IPS-15b (cell line): ENCODE data around the gene TLNRD1.

ENCODE experiments used
- H3K27me3 ChIP-seq: one replicate; pipeline ENCODE4 v1.6.1; 2013; ENCODE audit warnings: low read length; ENCODE audit not compliant: control insufficient read depth, insufficient read depth
- H3K36me3 ChIP-seq: one replicate; pipeline ENCODE4 v1.6.1; 2013; ENCODE audit warnings: low read length; ENCODE audit not compliant: control insufficient read depth, insufficient read depth
- H3K4me1 ChIP-seq: one replicate; pipeline ENCODE4 v1.6.1; 2013; ENCODE audit warnings: mild to moderate bottlenecking, low read length; ENCODE audit not compliant: control insufficient read depth, insufficient read depth
- H3K4me3 ChIP-seq: one replicate; pipeline ENCODE4 v1.5.1; 2013; ENCODE audit warnings: low read depth, low read length
- H3K9ac ChIP-seq: one replicate; pipeline ENCODE4 v1.6.1; 2013; ENCODE audit warnings: low read depth, mild to moderate bottlenecking, low read length
- H3K9me3 ChIP-seq: one replicate; pipeline ENCODE4 v1.6.1; 2013; ENCODE audit warnings: mild to moderate bottlenecking, low read length; ENCODE audit not compliant: control insufficient read depth, insufficient read depth

Gene TLNRD1

DNA sequence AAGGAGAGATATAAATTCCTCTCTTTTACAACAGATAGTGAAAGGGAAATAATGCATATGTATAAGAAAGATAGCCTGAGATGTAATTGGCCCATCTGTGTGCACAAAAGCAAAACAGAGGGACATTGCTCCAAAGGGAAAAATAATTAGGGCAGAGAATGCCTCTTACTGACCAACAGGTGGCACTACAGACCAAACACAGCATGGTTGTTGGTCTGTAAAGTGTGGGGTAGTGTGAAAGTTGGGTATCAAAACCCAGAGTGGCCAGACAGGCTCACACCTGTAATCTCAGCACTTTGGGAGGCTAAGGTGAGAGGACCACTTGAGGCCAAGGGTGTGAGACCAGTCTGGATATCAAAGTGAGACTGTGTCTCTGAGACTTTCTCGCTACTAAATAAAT lies 4.5 kb upstream of the TLNRD1 start:
- no peak overlapping the region for H3K4me3 ChIP-seq
- H3K9ac ChIP-seq, result no peak overlapping the region
- peaks cover 11% of the 10 kb centered on the region for H3K27me3 ChIP-seq
- H3K9me3 ChIP-seq, result no peaks in the 10 kb centered on the region
- peaks cover 2% of the 10 kb centered on the region for H3K4me1 ChIP-seq
- no peaks in the 10 kb centered on the region for H3K36me3 ChIP-seq

DNA sequence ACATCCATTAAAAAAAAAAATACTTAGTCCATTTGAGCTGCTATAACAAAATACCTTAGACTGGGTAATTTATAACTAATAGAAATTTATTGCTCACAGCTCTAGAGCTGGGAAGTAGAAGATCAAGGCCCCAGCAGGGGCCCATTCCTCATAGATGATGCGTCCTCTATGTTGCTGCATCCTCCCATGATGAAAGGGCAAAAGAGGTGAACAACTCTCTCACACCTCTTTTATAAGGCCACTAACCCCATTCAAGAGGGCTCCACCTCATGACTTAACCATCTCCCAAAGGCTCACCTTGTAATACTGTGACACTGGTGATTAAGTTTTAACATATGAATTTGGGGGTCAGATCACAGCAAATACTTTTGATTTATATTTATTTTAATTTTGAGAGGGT lies 3.0 kb upstream of the TLNRD1 start:
- no peak overlapping the region for H3K9ac ChIP-seq
- H3K9me3 ChIP-seq, result no peaks in the 10 kb centered on the region
- H3K36me3 ChIP-seq, result no peaks in the 10 kb centered on the region
- no peak overlapping the region for H3K4me3 ChIP-seq
- H3K4me1 ChIP-seq, result no peaks in the 10 kb centered on the region
- peaks cover 14% of the 10 kb centered on the region for H3K27me3 ChIP-seq

DNA sequence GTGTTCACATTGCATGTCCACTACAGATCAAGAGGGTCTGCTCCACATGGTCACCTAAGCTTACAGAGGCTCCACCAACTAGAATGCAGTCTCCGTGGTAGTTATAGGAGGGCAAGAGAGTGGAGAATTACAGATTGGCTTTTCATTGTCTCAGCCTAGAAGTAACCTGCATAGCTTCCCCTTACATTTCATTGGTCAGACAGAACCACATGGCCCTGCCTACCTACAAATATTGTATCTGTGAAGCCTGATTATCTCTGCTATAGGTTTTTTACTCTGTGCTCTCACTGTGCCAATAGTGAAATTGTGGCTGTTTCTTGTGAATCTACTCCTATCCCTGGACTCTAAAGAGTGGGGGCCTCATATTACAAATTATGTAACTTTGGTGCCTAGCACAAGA lies 2.5 kb upstream of the TLNRD1 start:
- Histone ChIP-seq H3K9ac (no peak overlapping the region), H3K4me3 (no peak overlapping the region), H3K36me3 (no peaks in the 10 kb centered on the region), H3K27me3 (peaks cover 17% of the 10 kb centered on the region), H3K9me3 (no peaks in the 10 kb centered on the region), H3K4me1 (no peaks in the 10 kb centered on the region)

DNA sequence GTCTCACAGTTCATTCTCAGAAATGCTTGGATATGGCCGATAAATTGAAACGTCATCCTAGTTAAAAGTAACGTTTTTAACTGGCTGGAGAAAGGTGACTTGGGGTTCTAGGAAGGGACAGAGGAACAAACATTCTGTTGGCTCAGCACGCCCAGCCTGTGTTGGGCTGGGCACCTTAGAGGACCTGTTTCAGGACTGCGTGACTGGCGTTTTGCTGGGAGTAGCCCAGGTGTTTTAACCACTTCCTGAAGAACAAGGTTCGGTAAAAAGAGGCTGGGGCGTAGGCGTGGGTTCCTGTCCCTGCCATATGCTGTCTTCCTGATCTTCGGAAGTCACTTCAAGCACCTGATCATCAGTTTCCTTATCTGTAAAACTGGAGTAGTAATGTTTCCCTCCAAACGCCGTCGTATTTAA lies 1.1 kb upstream of the TLNRD1 start:
- Histone ChIP-seq H3K4me1 (no peaks in the 10 kb centered on the region), H3K9ac (no peak overlapping the region), H3K36me3 (no peaks in the 10 kb centered on the region), H3K9me3 (no peaks in the 10 kb centered on the region), H3K4me3 (peak overlapping the region; percentile 83), H3K27me3 (peaks cover 22% of the 10 kb centered on the region)

DNA sequence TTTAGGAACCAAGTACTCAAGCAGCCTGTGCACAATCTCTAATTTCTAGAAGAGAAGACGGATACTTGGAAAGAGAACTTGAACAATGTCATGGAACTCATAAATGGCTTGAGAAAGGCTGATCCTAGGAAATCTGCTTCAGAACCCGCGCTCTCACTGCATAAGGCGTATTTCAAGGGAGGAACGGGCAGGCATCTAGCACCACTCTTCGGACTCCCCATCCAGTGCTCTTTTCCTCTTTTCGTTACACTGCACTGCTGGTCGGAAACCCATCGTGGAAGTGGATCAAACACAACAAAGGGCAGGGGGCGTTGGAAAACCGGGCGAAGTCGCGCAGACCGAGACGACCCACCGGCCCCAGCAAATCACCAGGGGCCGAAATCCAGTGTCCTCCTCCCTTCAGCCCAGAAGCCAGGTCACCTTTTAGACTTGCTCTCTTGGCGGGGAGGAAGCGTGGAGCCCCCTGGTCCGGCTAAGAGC lies 539 bp upstream of the TLNRD1 start:
- Histone ChIP-seq H3K4me3 (peak overlapping the region; percentile 83), H3K27me3 (peaks cover 22% of the 10 kb centered on the region), H3K9me3 (no peaks in the 10 kb centered on the region), H3K9ac (peak overlapping the region; percentile 89), H3K36me3 (no peaks in the 10 kb centered on the region), H3K4me1 (no peaks in the 10 kb centered on the region)

DNA sequence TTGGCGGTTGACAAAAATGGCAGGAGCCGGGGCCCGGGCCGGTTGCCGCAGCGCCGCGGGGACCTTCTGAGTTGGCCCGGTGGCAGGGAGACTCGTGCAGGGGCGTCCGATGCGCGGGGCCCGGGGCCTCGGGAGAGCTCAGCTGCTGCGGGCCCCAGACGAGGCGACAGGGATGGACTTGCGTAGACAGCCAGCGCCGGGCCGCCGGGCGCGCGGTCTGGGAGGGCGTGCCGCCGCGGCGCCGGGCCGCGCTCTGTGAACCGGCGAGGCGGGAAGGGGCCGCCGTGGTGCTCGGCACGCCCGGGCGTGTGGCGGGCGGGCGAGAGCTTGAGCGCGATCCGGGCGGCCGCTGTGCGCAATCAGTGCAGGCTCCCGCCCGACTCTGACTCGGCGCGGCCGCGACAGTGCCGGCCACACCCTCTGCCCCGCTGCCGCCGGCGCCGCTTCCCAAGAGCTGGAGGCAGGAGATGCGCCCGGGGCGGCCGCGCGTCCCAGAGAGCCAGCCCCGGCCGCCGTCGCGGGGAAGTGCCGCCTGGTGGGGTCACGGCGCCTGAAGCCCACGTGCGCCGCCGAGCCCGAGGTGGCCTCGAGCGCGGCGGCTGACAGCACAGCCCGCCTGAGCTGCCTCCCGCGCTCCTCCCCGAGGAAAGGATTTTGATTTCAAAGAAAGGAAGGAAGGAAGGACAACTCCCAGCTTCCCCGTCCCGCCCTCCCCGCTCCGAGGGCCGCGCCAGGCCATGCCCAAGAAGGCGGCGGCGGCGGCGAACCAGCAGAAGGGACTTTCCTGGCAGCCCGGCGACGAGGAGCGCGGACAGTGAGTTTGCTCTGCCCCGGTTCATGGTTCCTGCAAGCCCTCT lies 657 bp downstream of the TLNRD1 start:
- H3K9me3 ChIP-seq, result no peaks in the 10 kb centered on the region
- no peak overlapping the region for H3K9ac ChIP-seq
- H3K36me3 ChIP-seq, result no peaks in the 10 kb centered on the region
- peaks cover 22% of the 10 kb centered on the region for H3K27me3 ChIP-seq
- H3K4me1 ChIP-seq, result no peaks in the 10 kb centered on the region
- peak overlapping the region; percentile 83 for H3K4me3 ChIP-seq

DNA sequence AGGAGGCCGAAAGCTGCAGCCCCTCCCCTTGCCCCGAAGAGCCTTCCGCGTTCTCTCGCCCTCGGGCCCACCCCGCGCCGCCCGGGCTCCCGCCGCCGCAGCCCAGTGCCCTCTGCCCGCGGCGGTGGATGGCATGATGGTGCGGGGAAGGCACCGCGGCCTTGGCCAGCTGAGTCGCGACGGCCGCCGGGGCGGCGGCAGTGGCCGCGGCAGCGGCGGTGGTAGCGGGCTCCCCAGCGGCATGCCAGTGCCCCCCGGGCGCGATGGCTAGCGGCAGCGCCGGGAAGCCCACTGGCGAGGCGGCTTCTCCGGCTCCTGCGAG lies 1.2 kb downstream of the TLNRD1 start:
- peaks cover 22% of the 10 kb centered on the region for H3K27me3 ChIP-seq
- peak overlapping the region; percentile 83 for H3K4me3 ChIP-seq
- H3K4me1 ChIP-seq, result no peaks in the 10 kb centered on the region
- H3K36me3 ChIP-seq, result no peaks in the 10 kb centered on the region
- no peak overlapping the region for H3K9ac ChIP-seq
- no peaks in the 10 kb centered on the region for H3K9me3 ChIP-seq

DNA sequence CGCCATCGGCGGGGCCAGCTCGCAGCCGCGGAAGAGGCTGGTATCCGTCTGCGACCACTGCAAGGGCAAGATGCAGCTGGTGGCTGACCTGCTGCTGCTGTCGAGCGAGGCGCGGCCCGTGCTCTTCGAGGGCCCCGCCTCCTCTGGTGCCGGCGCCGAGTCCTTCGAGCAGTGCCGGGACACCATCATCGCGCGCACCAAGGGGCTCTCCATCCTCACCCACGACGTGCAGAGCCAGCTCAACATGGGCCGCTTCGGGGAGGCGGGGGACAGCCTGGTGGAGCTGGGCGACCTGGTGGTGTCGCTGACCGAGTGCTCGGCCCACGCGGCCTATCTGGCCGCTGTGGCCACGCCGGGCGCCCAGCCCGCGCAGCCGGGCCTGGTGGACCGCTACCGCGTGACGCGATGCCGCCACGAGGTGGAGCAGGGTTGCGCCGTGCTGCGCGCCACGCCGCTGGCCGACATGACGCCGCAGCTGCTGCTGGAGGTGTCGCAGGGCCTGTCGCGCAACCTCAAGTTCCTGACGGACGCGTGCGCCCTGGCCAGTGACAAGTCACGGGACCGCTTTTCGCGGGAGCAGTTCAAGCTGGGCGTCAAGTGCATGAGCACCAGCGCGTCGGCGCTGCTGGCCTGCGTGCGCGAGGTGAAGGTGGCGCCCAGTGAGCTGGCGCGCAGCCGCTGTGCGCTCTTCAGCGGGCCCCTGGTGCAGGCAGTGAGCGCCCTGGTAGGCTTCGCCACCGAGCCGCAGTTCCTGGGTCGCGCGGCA lies 1.8 kb downstream of the TLNRD1 start:
- peak overlapping the region; percentile 83 for H3K4me3 ChIP-seq
- H3K4me1 ChIP-seq, result no peaks in the 10 kb centered on the region
- H3K27me3 ChIP-seq, result peaks cover 22% of the 10 kb centered on the region
- no peaks in the 10 kb centered on the region for H3K36me3 ChIP-seq
- H3K9me3 ChIP-seq, result no peaks in the 10 kb centered on the region
- no peak overlapping the region for H3K9ac ChIP-seq

DNA sequence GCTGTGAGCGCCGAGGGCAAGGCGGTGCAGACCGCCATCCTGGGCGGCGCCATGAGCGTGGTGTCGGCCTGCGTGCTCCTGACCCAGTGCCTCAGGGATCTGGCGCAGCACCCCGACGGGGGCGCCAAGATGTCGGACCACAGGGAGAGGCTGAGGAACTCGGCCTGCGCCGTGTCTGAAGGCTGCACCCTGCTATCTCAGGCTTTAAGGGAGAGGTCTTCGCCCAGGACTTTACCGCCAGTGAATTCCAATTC lies 2.3 kb downstream of the TLNRD1 start:
- Histone ChIP-seq H3K4me3 (peak overlapping the region; percentile 83), H3K9ac (no peak overlapping the region), H3K27me3 (peaks cover 22% of the 10 kb centered on the region), H3K36me3 (no peaks in the 10 kb centered on the region), H3K9me3 (no peaks in the 10 kb centered on the region), H3K4me1 (no peaks in the 10 kb centered on the region)

DNA sequence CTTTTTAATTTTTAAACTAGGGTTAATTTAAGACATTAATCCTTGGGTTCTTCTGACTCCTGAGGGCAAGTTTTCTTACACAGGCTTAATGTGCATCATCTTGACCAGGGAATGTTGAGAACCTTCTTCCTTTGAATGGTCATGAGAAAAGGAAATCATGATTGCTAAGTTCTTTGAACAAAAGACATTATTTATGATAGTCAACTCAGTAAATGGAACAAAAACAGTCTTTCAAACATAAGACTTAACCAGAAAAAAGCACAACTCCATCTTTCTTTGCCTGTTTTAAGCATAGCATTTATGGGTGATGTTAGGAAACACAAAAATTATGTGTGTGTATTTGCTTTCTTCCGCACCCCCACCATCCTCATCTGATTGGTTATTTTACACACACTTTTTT lies 5.4 kb downstream of the TLNRD1 start:
- H3K9ac ChIP-seq, result no peak overlapping the region
- no peak overlapping the region for H3K4me3 ChIP-seq
- H3K27me3 ChIP-seq, result peaks cover 11% of the 10 kb centered on the region
- no peaks in the 10 kb centered on the region for H3K36me3 ChIP-seq
- H3K9me3 ChIP-seq, result no peaks in the 10 kb centered on the region
- H3K4me1 ChIP-seq, result no peaks in the 10 kb centered on the region

DNA sequence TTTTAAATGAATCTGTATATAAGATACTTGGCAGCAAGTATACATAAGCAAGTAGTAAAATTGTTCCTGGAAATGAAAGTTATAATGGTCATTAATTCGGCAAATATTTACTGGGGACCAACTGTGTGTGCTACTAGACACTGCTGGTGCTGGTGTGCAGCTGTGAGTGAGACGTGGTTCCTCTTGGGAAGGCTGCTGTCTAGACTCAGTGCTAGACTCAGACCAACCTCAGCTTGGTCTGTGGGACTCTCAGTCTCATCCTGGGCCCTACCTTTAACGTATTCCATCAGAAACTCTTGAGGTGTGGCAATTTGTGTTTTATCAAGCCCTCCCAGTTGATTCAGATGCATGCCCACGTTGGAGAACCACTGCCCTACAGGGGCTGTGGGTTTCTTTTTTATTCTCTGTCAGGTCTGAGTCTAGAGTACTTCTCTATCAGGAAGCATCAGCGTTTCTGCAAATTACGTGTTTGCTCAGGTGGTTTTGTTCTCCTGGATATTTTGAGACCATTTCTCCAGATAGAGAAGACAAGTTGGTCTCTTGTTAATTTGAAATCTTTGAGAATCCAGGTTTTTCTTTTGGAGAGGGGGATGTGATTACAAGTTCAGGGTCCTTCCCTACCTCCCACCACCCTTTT lies 6.8 kb downstream of the TLNRD1 start:
- Histone ChIP-seq H3K4me3 (no peak overlapping the region), H3K36me3 (no peaks in the 10 kb centered on the region), H3K9ac (no peak overlapping the region), H3K9me3 (no peaks in the 10 kb centered on the region), H3K27me3 (peaks cover 8% of the 10 kb centered on the region), H3K4me1 (no peaks in the 10 kb centered on the region)

DNA sequence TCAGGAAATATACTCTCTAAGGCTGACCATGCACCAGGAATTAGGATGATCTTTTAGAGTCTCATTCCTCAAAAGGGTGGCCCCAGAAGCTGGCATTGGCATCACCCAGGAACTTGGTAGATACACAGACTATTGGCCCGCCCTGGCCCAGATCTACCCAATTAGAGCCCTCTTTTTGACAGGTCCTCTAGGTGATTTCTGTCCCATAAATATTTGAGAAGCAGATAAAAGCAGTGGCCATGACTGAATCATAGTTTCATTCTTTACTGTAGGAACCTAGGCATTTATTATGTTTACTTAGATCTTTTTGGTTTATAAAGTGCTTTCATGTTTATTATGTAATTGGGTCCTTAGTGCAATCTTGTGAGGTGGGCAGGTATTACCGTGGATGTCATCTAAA lies 7.6 kb downstream of the TLNRD1 start:
- Histone ChIP-seq H3K9ac (no peak overlapping the region), H3K27me3 (peaks cover 4% of the 10 kb centered on the region), H3K9me3 (no peaks in the 10 kb centered on the region), H3K36me3 (no peaks in the 10 kb centered on the region), H3K4me1 (no peaks in the 10 kb centered on the region), H3K4me3 (no peak overlapping the region)
